Bone marrow (tissue), 2 donors: ENCODE measurements around the gene RBFOX2.
"Not testable (repeated sequence)": the region's sequence is repeated elsewhere in the genome, so short reads cannot be mapped to it uniquely, and the experiment has no call there.

Experiments
- DNase-seq, 2 donors: peaks; one replicate each; lab custom pipeline; 2025; lab: John Stamatoyannopoulos, UW

RBFOX2 gene

DNA sequence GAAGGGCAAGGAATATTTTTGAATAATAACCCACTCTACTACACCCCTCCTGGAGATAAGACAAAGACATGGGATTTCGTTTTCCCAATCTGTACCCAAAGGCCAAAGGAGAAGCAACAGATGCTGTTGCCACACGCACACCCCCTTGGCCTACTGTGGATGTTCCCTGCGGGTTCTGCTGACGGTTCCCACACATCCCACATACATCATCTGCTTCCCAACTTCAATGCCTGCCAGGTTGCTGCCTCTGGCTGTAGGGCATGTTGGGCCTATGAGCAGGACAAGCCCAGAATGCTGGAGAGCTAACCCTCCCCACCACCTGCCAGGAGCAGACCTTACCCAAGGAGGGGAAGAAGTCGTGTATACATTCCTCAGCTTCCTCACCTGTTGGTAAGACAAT, 13.6 kb upstream of the RBFOX2 start:
- DNase-seq = no peak

DNA sequence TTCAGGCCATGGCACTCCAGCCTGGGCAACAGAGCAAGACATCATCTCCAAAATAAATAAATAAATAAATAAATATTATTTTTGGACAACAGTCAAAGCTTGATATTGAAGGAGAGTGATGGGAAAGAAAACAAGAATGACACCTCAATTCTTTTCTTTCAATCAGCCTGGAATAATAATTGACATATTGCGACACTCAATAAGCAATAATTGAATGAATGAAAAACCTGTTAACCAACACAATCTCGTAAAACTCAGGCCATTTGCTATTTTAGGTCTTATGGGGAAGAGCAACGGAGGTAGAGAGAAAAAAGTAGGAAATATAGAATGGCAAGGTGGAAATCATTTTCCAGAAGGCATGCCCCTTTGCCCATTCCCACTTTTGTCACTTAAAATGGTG, 10.5 kb upstream of the RBFOX2 start:
- DNase-seq = no peak

DNA sequence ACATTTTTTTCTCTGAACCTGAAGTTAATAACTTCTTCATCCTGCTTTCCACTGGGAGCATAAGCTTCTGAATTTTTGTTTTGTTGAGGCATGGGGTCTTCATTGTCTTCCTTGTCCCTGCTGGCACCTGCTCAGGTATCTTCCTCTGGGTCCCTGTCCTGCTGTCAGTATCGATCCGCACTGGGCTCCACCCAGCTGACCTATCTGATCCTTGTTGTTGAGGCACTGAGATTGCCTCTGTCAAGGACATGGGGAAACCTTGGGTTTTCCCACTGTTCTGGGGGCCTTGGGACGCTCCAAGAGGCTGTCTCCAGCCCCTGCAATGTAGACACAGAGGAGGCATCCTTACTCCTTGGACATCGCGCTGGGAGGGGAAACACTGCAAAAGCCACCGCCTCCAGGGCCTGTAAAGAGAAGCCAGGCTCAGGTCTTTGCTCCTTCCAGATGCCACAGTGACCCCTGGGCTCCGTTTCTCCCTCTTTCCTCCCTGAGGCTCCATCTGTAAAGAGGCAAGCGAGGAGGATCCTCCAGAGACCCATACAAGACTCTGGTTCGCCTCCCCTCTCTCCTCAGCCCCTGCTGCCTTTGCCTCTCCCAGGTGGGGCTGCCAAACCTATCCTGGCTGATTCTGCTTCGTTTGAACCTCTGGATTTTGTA, 8.6 kb upstream of the RBFOX2 start:
- DNase-seq = no peak

DNA sequence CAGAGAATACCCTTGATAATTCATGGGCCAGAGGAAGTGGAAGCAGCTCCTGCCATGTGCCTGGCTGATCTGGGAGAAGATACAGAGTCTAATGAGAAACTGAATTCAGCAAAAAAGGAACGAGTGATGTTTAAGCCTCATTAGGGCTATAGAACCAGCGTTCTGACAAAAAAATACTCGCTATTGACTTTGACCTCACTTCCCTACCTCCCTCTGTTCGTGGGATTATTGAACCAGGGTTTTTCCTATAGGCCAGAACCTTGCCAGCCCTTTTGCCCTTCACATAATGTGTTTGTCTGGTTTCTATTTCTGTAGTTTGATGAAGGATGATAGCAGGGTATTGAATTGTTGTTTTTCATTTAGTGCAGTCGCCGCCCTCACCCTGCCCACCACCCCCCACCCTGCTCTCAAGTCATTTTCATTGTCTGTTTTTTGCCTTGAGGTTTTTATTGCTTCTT, 7.6 kb upstream of the RBFOX2 start:
- no peak for DNase-seq

DNA sequence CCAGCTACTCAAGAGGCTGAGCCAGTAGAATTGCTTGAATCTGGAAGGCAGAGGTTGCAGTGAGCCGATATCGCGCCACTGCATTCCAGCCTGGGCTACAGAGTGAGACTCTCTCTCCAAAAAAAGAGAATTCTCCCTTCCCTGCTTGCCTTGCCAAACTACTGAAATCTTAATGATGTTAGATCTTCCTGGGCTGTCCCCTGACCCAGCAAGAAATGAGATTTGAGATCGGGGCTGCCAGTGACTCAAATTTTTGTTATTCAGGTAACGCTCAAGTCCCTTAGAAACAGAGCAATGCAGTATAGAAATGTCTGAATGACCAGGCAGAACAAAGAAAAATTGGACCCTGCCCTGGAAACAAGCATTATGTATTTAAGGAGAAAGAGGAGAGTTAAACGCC, 4.0 kb upstream of the RBFOX2 start:
- no peak for DNase-seq

DNA sequence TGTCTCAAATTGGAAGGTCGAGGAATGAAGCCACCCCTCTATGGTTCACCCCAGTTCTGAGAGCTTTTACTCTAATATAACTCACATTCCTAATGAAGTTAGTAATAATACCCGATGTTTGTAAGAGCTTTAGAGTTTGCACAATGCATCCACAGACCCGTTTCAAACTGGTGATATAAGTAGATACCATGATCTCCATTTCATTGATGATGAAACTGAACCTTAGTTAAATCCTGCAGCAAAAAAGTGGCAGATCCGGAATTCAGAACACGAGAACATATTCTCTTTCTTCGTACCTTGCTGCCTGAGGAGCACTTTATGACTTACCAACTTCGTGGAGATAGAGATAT, 757 bp upstream of the RBFOX2 start:
- no peak for DNase-seq

DNA sequence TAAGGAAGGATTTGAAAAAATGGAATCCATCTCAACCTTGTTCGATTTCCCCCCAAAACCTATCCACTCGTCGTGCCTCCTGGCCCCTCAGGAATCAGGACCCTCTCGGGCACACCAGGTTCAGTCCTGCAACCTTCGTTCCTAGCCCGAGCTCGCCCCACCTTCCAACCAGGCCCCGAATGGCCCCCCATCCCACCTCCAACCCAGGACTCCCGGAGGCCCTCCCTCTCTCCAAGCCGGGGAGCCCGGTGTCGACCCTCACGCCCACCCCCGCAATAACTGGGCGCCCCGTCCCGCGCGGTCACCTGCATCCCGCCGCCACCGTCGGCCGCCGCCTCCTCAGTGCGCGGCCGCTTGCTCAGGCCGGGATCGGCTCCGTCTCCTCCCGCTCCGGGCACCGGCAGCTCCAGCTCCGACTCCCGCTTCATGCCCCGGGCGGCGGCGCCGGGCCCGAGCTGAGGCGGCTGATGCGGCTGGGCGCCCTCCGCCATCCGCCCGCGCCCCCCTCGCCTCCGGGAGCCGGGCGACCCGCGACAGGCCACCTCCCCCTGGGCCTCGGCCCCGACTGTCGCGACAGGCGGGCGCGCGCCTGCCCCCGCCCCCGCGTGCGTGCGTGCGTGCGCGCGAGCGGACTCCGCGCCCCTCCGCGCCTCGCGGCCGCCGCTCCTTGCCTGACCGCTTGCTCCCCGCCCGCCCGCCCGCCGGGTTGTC, 534 bp downstream of the RBFOX2 start:
- no peak for DNase-seq

DNA sequence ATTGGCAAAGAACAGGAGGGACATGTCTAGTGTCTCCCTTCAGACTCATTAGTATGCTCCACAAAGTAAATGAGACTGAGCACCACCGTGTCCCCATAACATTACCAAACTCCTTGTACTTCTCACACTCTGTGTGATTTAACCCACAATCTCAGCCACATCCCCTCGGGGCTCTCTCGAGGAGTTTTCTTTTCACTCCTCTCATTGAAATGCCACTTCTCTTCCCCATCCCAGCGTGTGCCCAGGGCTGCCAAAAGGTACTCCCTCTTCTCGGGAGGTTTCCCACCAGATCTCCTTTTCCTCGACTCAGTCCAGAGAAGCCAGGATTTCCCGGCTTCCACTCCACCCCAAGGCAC, 1.1 kb downstream of the RBFOX2 start:
- DNase-seq = no peak

DNA sequence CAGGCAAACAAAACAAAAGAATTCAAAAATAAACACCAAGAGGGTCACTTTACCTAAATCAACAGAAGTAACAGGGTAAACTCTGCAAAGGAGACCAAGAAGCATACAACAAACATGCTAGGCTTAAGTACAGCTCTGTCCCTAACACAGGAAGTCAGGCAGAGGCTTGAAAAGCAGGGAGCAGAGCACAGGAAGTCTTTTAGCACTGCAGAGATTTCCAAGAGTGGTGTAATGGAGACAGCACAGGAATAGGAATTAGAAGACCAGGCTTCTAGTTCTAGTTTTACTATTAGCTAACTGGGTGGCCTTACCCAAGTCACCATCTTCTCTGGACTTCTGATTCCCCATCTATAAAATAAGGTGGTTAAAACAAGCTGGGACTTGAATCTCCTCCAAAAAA, 1.9 kb downstream of the RBFOX2 start:
- no peak for DNase-seq

DNA sequence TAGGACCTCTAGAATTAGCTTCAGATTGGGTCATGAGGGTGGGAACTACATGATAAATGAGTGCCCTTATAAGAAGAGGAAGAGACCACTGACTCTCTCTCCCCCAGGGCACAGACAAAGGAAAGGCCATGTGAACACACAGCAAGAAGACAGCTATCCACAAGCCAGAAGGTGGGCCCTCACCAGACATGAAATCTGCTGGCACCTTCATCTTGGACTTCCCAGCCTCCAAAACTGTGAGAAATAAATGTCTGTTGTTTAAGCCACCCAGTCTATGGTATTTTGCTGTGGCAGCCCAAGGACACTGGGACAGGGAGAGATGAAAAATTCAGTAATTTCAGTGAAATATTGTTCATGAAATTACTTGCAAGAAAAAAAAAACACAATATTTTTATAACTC, 5.9 kb downstream of the RBFOX2 start:
- DNase-seq = no peak

DNA sequence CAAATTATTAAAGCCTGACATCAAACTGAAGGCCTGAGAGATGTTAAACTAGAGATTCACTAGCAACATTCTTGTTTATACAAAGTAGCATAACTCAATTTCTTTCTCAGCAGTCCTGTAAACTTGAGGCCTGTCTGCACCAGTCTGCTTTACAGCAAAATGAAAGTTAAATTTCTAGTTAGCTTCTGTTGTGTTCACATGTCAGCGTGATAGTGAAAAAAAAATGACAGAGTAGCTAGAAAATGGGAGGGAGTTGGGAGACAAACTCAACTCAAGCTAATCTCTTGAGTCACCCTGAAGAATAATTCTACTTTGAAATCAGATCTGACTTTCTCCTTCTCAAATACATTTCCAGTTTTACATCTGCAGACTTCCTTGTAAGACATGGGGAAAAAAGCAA, 6.5 kb downstream of the RBFOX2 start:
- no peak for DNase-seq

DNA sequence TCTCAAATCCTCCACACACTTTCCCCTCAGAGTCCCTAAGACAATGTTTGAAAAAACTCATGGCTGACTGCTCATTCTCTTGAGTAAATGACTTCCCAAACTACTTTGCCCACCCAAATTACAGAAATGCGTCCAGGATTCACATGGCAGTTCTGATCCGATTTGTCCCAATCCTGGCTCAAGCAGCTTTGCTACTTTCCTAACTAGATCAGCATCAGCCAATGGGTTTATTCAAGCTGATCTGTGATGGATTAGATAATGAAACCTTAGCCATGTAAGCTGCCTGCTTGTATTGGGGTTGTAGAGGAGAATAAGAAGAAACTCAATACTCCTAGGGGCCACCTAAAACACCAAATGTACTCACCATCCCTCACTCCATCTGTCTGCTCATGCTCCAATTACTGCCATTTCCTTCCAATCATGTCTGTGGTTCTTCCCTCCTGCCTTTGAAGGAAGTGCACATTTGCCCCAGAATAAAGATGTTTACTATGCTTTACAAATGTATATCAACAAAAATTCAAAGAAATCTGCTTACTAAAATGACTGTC, 6.9 kb downstream of the RBFOX2 start:
- DNase-seq = no peak

DNA sequence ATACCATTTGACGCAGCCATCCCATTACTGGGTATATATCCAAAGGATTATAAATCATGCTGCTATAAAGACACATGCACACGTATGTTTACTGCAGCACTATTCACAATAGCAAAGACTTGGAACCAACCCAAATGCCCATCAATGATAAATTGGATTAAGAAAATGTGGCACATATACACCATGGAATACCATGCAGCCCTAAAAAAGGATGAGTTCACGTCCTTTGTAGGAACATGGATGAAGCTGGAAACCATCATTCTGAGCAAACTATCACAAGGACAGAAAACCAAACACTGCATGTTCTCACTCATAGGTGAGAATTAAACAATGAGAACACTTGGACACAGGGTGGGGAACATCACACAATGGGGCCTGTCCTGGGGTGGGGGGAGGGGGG, 7.8 kb downstream of the RBFOX2 start:
- not testable (repeated sequence) for DNase-seq

DNA sequence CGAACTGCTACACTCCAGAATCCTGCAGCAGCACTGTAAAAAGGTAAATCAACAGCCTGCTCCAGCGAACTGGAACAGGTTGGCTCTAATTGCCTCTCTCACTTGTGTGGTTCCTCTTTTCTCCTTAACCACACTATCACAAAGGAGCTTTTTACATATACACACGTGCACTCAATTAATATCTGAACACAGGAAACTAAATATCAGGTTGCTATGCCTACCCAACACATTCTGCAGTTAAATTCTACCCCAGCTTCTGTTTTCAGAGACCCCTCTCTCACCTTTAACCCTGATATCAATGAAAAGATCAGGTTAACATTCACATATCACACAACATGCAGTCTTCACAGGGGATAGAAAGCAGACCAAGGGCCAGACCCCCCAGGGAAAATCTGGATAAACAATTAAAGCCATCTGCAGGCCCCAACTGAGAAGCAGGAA, 11.0 kb downstream of the RBFOX2 start:
- no peak for DNase-seq

DNA sequence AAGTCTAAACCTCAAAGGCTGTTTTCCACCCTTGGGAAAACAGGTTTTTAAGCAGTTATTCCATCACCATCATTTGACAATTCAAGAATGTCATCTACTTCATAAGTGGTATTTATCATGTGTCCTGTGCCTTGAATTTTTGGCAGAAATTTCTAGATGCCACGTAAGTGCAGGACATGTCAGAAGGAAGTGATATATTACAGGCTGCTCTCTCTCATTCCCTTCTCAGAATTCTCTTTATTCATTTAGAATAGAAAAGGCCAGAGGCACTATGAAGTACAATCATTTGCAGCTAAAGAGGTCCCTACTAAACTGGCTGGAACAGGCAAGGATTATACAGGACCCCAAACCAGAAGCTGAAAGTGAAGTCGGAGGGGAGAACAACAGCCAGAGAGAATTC, 11.9 kb downstream of the RBFOX2 start:
- no peak for DNase-seq

DNA sequence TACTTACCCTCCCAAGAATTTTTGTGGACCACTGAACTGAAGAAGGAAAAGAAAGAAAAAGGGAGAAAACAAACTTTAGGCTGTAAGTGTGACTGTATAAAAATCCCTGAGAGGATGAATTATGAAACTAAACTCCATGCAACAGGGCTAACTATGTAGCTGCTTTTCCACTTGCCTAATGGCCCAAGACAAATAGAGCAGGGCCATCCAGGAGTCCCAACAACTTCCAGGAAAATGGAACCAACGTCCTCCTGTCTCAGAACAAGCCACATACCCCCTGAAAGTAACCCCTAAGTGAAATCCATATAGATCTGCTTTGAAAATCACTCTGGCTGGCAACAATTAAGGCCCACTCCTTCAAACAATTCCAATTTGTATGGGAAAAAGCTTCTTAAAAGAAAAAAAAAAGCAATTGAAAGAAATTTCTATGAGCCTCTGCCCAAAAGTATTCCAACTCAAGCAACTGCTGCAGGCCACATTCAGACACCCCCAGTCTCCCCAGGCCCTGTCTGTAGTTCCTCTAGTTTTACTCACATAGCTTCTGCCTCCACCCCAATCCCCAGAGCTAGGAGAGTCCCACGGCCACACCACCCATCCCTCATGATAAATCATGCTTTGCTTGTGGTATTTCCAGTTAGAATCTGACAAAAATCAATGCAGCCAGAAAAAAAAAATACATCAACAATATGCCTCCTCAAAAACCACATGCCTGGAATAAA, 12.7 kb downstream of the RBFOX2 start:
- DNase-seq = no peak

DNA sequence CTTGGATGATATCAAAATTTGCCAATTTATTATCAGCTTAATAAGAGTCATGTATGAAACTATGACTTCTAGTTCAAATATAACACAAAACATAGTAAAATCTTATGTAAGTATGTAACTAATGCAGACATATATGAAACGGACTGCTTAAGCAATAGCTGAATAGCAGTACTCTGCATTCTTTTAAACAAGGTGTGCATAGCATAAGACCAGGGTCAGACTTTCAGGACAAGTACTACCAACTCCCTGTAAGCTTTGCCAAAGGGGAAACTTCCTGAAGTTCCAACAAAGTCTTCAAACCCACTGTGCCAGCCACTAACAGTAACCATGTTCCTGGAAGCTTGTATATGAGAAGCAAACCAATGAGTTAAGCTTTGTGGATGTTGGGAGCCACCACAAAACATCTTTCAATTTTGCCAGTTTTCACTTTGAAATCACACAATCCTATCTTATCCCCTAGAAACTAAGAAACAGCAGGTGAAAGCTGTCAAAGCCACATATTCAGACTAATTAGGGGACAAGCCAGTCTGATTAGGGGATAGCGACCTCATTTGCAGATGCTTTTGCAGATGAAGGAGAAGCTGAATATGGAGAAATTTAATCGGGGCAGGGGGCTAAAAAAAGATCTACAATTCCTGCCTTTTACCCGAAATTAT, 13.3 kb downstream of the RBFOX2 start:
- no peak for DNase-seq

DNA sequence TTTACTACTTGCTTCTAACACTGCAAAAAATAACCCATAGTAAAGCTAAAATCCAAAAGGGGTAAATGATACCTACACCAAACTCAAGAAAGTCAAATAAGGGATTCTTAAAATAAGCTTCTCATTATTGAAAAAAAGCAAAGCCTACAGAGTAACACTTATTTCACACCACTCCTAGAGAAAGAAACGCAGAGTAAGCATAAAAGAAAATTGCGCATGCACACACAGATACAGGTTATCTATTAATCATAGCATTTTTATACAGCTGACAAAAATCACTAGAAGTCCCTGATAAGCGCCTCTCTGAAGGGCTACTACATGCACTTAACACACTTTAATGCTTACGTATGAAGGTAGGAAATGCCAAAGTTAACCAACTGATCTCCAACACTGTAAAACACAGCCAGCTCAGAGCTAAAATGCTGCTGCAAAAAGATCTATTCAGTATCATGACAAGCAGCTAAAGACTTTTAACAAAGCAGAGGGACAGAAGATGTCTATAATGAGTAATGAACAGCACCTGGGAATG, 14.0 kb downstream of the RBFOX2 start:
- no peak for DNase-seq

DNA sequence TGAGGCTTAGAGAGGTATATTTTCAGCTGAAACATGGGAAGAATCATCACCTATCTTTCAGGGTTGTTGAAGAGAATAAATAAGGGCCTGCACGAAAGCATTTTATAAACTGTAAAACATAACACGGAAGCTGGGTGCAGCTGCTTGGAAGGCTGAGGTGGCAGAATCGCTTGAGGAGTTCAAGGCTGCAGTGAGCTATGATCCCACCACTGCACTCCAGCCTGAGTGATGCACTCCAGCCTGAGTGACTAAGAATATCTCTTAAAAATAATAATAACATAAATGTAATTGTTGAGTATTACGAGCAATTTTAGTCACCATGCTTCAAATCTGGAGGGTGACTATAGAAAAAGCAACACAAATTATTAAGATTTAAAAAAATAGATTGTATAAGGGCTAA, 16.3 kb downstream of the RBFOX2 start:
- no peak for DNase-seq

DNA sequence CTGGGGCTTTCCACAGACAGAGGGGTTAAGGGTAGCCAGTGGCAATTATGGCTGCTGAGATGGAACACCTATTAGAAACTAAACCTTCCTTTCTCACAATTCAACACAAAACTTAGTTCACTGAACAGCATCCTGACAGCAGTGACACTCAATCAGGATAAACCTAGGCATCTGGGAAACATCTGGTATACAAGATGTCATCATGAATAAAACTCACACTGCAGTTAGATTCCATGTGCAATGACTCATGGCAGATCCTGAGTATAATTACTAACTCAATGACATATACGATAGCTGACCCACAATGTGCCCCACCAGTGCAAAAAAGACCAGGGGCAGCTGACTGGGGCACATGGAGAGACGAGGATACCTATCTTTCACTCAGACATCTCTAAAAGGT, 17.7 kb downstream of the RBFOX2 start:
- no peak for DNase-seq

DNA sequence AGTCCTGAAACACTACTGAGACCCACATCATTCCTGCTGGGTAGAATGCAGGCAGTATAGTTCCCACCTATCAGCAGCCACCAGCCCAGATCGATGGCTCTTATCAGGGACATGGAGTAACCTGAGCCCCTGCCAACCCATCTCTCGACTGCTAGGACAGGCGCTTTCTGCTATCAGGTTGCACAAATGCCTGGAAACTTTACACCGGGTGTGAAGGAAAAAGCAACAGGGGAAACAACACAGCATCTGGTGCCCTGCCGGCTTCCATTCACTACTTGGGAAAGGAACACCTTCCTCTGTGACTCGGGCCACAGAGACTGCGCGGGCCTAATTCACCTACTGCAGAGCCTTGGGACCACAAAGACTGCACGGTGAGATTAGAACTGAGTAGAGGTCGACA, 18.5 kb downstream of the RBFOX2 start:
- no peak for DNase-seq

DNA sequence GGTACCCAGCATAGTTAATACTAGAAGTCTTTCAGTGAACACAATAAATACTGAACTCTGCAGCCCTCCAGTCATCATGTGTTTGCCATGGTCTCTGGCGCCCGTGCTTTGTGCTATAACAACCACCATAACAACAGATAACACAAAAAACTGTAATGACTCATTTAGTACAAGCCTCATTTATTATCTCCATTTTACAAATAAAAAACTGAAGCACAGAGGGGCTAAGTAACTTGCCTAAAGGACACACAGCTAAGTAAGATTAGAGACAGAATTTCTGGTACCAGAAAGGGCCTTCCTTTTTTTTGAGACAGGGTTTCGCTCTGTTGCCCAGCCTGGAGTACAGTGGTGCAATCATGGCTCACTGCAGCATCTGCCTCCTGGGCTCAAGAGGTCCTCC, 19.5 kb downstream of the RBFOX2 start:
- no peak for DNase-seq
